ENCODE data around the gene WSB1. TPM values are rescaled to one million over a fixed set of nuclear protein-coding genes. Genes with fewer than 3 reads are reported as not detected.

Gene WSB1
- total RNA-seq, 1 donor from 2014 or later = 125 TPM

GRCh38 chr17:27361695-27362094 is 67.8 kb downstream of the WSB1 start:
- Mint-ChIP-seq H3K9me3 (no peaks in the 10 kb centered on the region), H3K27me3 (no peaks in the 10 kb centered on the region), H3K4me1 (no peaks in the 10 kb centered on the region), H3K27ac (no peak overlapping the region), H3K4me3 (no peak overlapping the region), H3K36me3 (ENCODE audit: low read depth) (no peaks in the 10 kb centered on the region)
- TF ChIP-seq, protein P1, sequence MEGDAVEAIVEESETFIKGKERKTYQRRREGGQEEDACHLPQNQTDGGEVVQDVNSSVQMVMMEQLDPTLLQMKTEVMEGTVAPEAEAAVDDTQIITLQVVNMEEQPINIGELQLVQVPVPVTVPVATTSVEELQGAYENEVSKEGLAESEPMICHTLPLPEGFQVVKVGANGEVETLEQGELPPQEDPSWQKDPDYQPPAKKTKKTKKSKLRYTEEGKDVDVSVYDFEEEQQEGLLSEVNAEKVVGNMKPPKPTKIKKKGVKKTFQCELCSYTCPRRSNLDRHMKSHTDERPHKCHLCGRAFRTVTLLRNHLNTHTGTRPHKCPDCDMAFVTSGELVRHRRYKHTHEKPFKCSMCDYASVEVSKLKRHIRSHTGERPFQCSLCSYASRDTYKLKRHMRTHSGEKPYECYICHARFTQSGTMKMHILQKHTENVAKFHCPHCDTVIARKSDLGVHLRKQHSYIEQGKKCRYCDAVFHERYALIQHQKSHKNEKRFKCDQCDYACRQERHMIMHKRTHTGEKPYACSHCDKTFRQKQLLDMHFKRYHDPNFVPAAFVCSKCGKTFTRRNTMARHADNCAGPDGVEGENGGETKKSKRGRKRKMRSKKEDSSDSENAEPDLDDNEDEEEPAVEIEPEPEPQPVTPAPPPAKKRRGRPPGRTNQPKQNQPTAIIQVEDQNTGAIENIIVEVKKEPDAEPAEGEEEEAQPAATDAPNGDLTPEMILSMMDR (IDR thresholded peaks at IDR 0.05) = no peak
- CTCF ChIA-PET = no interaction called here
- DNase-seq = no peak
- POLR2A ChIA-PET = no interaction called here
- intact Hi-C loops (cut with micrococcal nuclease) = no loop called here
- no peak for ATAC-seq (ENCODE audit: low read depth)

- no peaks in the 10 kb centered on the region for H3K36me3 Mint-ChIP-seq (ENCODE audit: low read depth)
- intact Hi-C loops (cut with micrococcal nuclease) = no loop called here
- H3K4me3 Mint-ChIP-seq = no peak overlapping the region
- TF ChIP-seq, protein P1 (IDR thresholded peaks at IDR 0.05) = no peak
- no peaks in the 10 kb centered on the region for H3K9me3 Mint-ChIP-seq
- no peak overlapping the region for H3K27ac Mint-ChIP-seq
- ATAC-seq (ENCODE audit: low read depth) (no peak), DNase-seq (no peak)
- POLR2A ChIA-PET = no interaction called here
- CTCF ChIA-PET = interaction anchor here (1.3 kb wide), 1 partner anchor 237 kb away, joined by 3 read pairs; no protein-coding TSS in a partner anchor
- H3K27me3 Mint-ChIP-seq = no peaks in the 10 kb centered on the region
- no peaks in the 10 kb centered on the region for H3K4me1 Mint-ChIP-seq
Measured at GRCh38 chr17:27362503-27362902, 68.6 kb downstream of the WSB1 start.

GRCh38 chr17:27362909-27363308 is 69.0 kb downstream of the WSB1 start:
- CTCF ChIA-PET = interaction anchor here (1.3 kb wide), 1 partner anchor 237 kb away, joined by 3 read pairs; no protein-coding TSS in a partner anchor
- POLR2A ChIA-PET = no interaction called here
- DNase-seq = no peak
- intact Hi-C loops (cut with micrococcal nuclease) = no loop called here
- no peaks in the 10 kb centered on the region for H3K27me3 Mint-ChIP-seq
- TF ChIP-seq, protein P1 (IDR thresholded peaks at IDR 0.05) = no peak
- peaks cover 3% of the 10 kb centered on the region for H3K9me3 Mint-ChIP-seq
- no peak overlapping the region for H3K27ac Mint-ChIP-seq
- H3K36me3 Mint-ChIP-seq (ENCODE audit: low read depth) = no peaks in the 10 kb centered on the region
- H3K4me1 Mint-ChIP-seq = no peaks in the 10 kb centered on the region
- H3K4me3 Mint-ChIP-seq = no peak overlapping the region
- ATAC-seq (ENCODE audit: low read depth) = no peak

DNA sequence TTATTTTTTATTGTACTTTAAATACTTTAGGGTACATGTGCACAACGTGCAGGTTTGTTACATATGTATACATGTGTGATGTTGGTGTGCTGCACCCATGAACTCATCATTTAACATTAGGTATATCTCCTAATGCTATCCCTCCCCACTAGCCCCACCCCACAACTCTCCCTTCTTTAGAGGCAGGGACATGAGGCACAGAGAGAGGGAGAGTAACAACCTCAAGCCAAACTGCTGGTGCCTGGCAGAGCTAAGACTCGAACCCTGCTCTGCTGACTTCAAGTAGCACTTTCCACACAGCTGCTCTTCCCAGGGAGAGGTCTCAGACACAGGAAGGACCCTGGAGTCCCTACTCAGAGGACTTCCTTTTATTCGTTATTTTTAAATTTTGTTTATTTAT is 69.4 kb downstream of the WSB1 start:
- Mint-ChIP-seq H3K27me3 (no peaks in the 10 kb centered on the region), H3K27ac (no peak overlapping the region), H3K4me1 (no peaks in the 10 kb centered on the region), H3K36me3 (ENCODE audit: low read depth) (no peaks in the 10 kb centered on the region), H3K4me3 (no peak overlapping the region), H3K9me3 (peaks cover 5% of the 10 kb centered on the region)
- TF ChIP-seq, protein P1 (IDR thresholded peaks at IDR 0.05) = no peak
- DNase-seq (no peak), ATAC-seq (ENCODE audit: low read depth) (no peak)
- ChIA-PET CTCF (interaction anchor here (1.3 kb wide), 1 partner anchor 236 kb away, joined by 3 read pairs; no protein-coding TSS in a partner anchor), POLR2A (no interaction called here)
- intact Hi-C loops (cut with micrococcal nuclease) = no loop called here

Other genes with a start within 250 kb of the WSB1 start
- 90.1 and 114 TPM in 2 replicates for gene KSR1, start 162.3 kb downstream of the WSB1 start, total RNA-seq

Data from activated B cell treated with CpG ODN at 0.5 μM for 24 hours (primary cell).